GM19452 (cell line): ENCODE results near the gene PLEKHD1.

Source experiments
- ATAC-seq: cut with Tn5 transposase; IDR thresholded peaks from one replicate; pipeline ENCODE4 v1.9.1; 2021; ENCODE audit not compliant: unreplicated experiment

The PLEKHD1 gene

GRCh38 chr14:69547701-69548348 lies 63.3 kb downstream of the PLEKHD1 start:
- no peak for ATAC-seq

GRCh38 chr14:69548566-69548965 lies 64.0 kb downstream of the PLEKHD1 start:
- ATAC-seq, result no peak

- no peak for ATAC-seq
Measured at GRCh38 chr14:69551511-69551910, 67.0 kb downstream of the PLEKHD1 start.

GRCh38 chr14:69553252-69553651 lies 68.7 kb downstream of the PLEKHD1 start:
- ATAC-seq, result no peak

- no peak for ATAC-seq
Measured at GRCh38 chr14:69554500-69554899, 70.0 kb downstream of the PLEKHD1 start.

- no peak for ATAC-seq
Measured at GRCh38 chr14:69558774-69559173, 74.2 kb downstream of the PLEKHD1 start.

GRCh38 chr14:69559581-69560011 lies 75.1 kb downstream of the PLEKHD1 start:
- no peak for ATAC-seq

- ATAC-seq, result no peak
Measured at GRCh38 chr14:69560826-69561225, 76.3 kb downstream of the PLEKHD1 start.

GRCh38 chr14:69561893-69562292 lies 77.4 kb downstream of the PLEKHD1 start:
- no peak for ATAC-seq

GRCh38 chr14:69567563-69567962 lies 83.0 kb downstream of the PLEKHD1 start:
- ATAC-seq, result no peak

GRCh38 chr14:69569859-69570258 lies 85.3 kb downstream of the PLEKHD1 start:
- ATAC-seq, result no peak

GRCh38 chr14:69570836-69571330 lies 86.4 kb downstream of the PLEKHD1 start:
- ATAC-seq, result no peak

- ATAC-seq, result no peak
Measured at GRCh38 chr14:69571449-69572029, 87.0 kb downstream of the PLEKHD1 start.

- ATAC-seq, result no peak
Measured at GRCh38 chr14:69572030-69572840, 87.7 kb downstream of the PLEKHD1 start.

GRCh38 chr14:69572841-69573135 lies 88.3 kb downstream of the PLEKHD1 start:
- no peak for ATAC-seq

GRCh38 chr14:69573205-69573830 lies 88.8 kb downstream of the PLEKHD1 start:
- no peak for ATAC-seq

- no peak for ATAC-seq
Measured at GRCh38 chr14:69573831-69574262, 89.3 kb downstream of the PLEKHD1 start.

GRCh38 chr14:69574263-69574953 lies 89.9 kb downstream of the PLEKHD1 start, which contains the start of gene CCDC177:
TSS of gene CCDC177 (minus strand) at chr14:69574871. CDS start at chr14:69573622, 1,249 bp downstream.
- no peak for ATAC-seq

GRCh38 chr14:69574954-69575295 lies 90.4 kb downstream of the PLEKHD1 start:
- no peak for ATAC-seq

GRCh38 chr14:69579476-69579875 lies 94.9 kb downstream of the PLEKHD1 start:
- no peak for ATAC-seq

- no peak for ATAC-seq
Measured at GRCh38 chr14:69580009-69580577, 95.6 kb downstream of the PLEKHD1 start.
